A549 (cell line): ENCODE measurements around the gene RBX1. TPM values are rescaled to one million over a fixed set of nuclear protein-coding genes. Genes with fewer than 3 reads are reported as not detected.

ENCODE experiments used
- ATAC-seq, 2 experiments: fragments of 200-7000 bp in 1 of 2; fragments of >200 bp in 1 of 2; cut with Nextera tagmentation in 1 of 2; cut with Tn5 transposase in 1 of 2; 3 replicates each; pipeline versions ENCODE4 v1.8.0 to v1.9.1; 2018 to 2020; ENCODE audit warnings: mild to moderate bottlenecking in 1 of 2, moderate library complexity in 1 of 2
- CTCF ChIA-PET: fragments of 300-600 bp; sonication (Branson Sonifier 250); formaldehyde crosslinking; extraction: SDS; loops from one replicate; lab custom pipeline; 2021; ENCODE audit warnings: antibody characterized with exemption, inconsistent platforms; lab: Yijun Ruan, JAX
- POLR2A ChIA-PET: fragments of 350-600 bp; formaldehyde crosslinking; extraction: SDS; loops from one replicate; lab custom pipeline; 2021; ENCODE audit warnings: antibody characterized with exemption, inconsistent platforms; lab: Yijun Ruan, JAX
- DNase-seq, 2 experiments: peaks; one replicate each; pipeline versions ENCODE4 v3.0.0 to v3.0.0-alpha.2; 2011 to 2016; ENCODE audit warnings: low read depth in 1 of 2, low spot score in 1 of 2
- FAIRE-seq: peaks from 2 replicates; lab custom pipeline; 2011; peaks lifted over from hg19 to GRCh38; lab: Jason Lieb, UNC
- H3K27ac ChIP-seq, 2 experiments: fragments of >200 bp; sonication (Bioruptor Twin); formaldehyde crosslinking; 3 replicates each; pipeline ENCODE4 v1.5.1; 2016 to 2017
- H3K4me1 ChIP-seq: fragments of >200 bp; sonication (Bioruptor Twin); formaldehyde crosslinking; 3 replicates; pipeline ENCODE4 v1.6.1; 2016
- H3K4me2 ChIP-seq: fragments of >200 bp; sonication (Bioruptor Twin); formaldehyde crosslinking; 3 replicates; pipeline ENCODE4 v1.6.1; 2016
- H3K4me3 ChIP-seq: fragments of >200 bp; sonication (Bioruptor Twin); formaldehyde crosslinking; 3 replicates; pipeline ENCODE4 v1.5.1; 2016
- H3K9me3 ChIP-seq: fragments of >200 bp; sonication (Bioruptor Twin); formaldehyde crosslinking; 3 replicates; pipeline ENCODE4 v1.6.1; 2016
- ATOH8 ChIP-seq: fragments of 250-450 bp; sonication (Bioruptor Pico); IDR thresholded peaks from 2 replicates; pipeline ENCODE4 v1.5.0; 2020; ENCODE audit warnings: low read depth, mild to moderate bottlenecking, moderate library complexity
- BCL3 ChIP-seq: fragments of >200 bp; sonication (Bioruptor Twin); formaldehyde crosslinking; IDR thresholded peaks from 3 replicates; pipeline ENCODE4 v1.6.1; 2016
- CHD2 ChIP-seq: fragments of 150-350 bp; IDR thresholded peaks from 2 replicates; pipeline ENCODE4 v1.6.1; 2014; ENCODE audit warnings: low read length; ENCODE audit not compliant: partially characterized antibody
- CTCF ChIP-seq: fragments of >200 bp; sonication (Bioruptor Twin); formaldehyde crosslinking; IDR thresholded peaks from 3 replicates; pipeline ENCODE4 v1.5.1; 2016
- ELK1 ChIP-seq: fragments of 150-350 bp; IDR thresholded peaks from 2 replicates; pipeline ENCODE4 v1.6.1; 2014; ENCODE audit warnings: low read depth, mild to moderate bottlenecking, low read length
- HMGXB4 ChIP-seq: fragments of 250-450 bp; sonication (Bioruptor Pico); IDR thresholded peaks from 2 replicates; pipeline ENCODE4 v1.5.0; 2021; ENCODE audit warnings: mild to moderate bottlenecking, moderate library complexity, borderline replicate concordance
- HOXA7 ChIP-seq: fragments of 250-450 bp; sonication (Bioruptor Pico); IDR thresholded peaks from 2 replicates; pipeline ENCODE4 v1.5.0; 2020; ENCODE audit warnings: mild to moderate bottlenecking, moderate library complexity
- HOXB13 ChIP-seq: fragments of 250-450 bp; sonication (Bioruptor Pico); IDR thresholded peaks from 2 replicates; pipeline ENCODE4 v1.5.0; 2020; ENCODE audit warnings: low read depth, mild to moderate bottlenecking, moderate library complexity
- JUN ChIP-seq, 2 experiments: fragments of >200 bp; sonication (Bioruptor Twin); formaldehyde crosslinking; IDR thresholded peaks; 2 replicates in 1 of 2; 3 replicates in 1 of 2; pipeline ENCODE4 v1.6.1; 2016 to 2017
- MAFK ChIP-seq: fragments of 450-650 bp; IDR thresholded peaks from 2 replicates; pipeline ENCODE4 v1.6.1; 2014; ENCODE audit not compliant: partially characterized antibody
- MYC ChIP-seq: IDR thresholded peaks from 2 replicates; pipeline ENCODE4 v1.6.1; 2012; ENCODE audit warnings: mild to moderate bottlenecking, inconsistent platforms, low read length, improper control_type of control experiment, borderline replicate concordance
- NFE2L2 ChIP-seq: fragments of 150-350 bp; conservative IDR thresholded peaks from 2 replicates; pipeline ENCODE4 v1.6.1; 2014; ENCODE audit warnings: low read length
- NPAS2 ChIP-seq: fragments of 250-450 bp; sonication (Bioruptor Pico); IDR thresholded peaks from 2 replicates; pipeline ENCODE4 v1.8.0; 2022; ENCODE audit warnings: mild to moderate bottlenecking, moderate library complexity, borderline replicate concordance
- POLR2A ChIP-seq: IDR thresholded peaks from 2 replicates; pipeline ENCODE4 v1.6.1; 2012; ENCODE audit warnings: mild to moderate bottlenecking, low read length
- RAD21 ChIP-seq, 2 experiments: fragments of >200 bp in 1 of 2; sonication (Bioruptor Twin) in 1 of 2; formaldehyde crosslinking in 1 of 2; IDR thresholded peaks in 1 of 2; conservative IDR thresholded peaks in 1 of 2; 2 replicates in 1 of 2; 3 replicates in 1 of 2; pipeline ENCODE4 v1.6.1; 2012 to 2018; ENCODE audit warnings: inconsistent platforms in 1 of 2
- SMC3 ChIP-seq: fragments of >200 bp; sonication (Bioruptor Twin); formaldehyde crosslinking; IDR thresholded peaks from 3 replicates; pipeline ENCODE4 v1.6.1; 2018; ENCODE audit warnings: inconsistent platforms
- USF2 ChIP-seq: fragments of 450-650 bp; IDR thresholded peaks from 2 replicates; pipeline ENCODE4 v1.6.1; 2014; ENCODE audit warnings: antibody characterized with exemption
- ZNF302 ChIP-seq: fragments of 250-450 bp; sonication (Bioruptor Pico); IDR thresholded peaks from 2 replicates; pipeline ENCODE4 v1.9.0; 2021; ENCODE audit warnings: inconsistent platforms, mild to moderate bottlenecking, moderate library complexity
- WGBS: methylation state at CpG from one replicate; pipeline ENCODE4 v1.1.6; 2017; ENCODE audit errors: missing lambda C conversion rate; 5-methylcytosine and 5-hydroxymethylcytosine counted together
- polyA plus RNA-seq, 4 experiments: library from polyadenylated mRNA; depleted of rRNA in 3 of 4; stranded (reverse); fragments of >200 nt; fragmentation: RNase III in 1 of 4; extraction: RNeasy Plus Mini Kit Qiagen cat#74134 plus additional on column Dnase treatment in 1 of 4; gene quantifications; 2 replicates in 3 of 4; 3 replicates in 1 of 4; pipeline ENCODE4 v1.2.3, GENCODE V29; 2011 to 2017

Gene RBX1
- polyA plus RNA-seq, 2 of the 4 experiments (the other 2 are of a cell fraction), result 61.7 to 82.3 TPM

- no peak for FAIRE-seq
- ChIA-PET CTCF (interaction anchor here (0.8 to 1.3 kb wide), 2 partner anchors 18 to 99 kb away, joined by 3 to 4 read pairs; no protein-coding TSS in a partner anchor), POLR2A (interaction anchor here (0.5 to 3.0 kb wide), 7 partner anchors 13 to 308 kb away, joined by 4 to 29 read pairs (median 7); partner anchors contain the start of genes EP300, RANGAP1 and RBX1)
- DNase-seq, result peak; percentile 41 to 64
- WGBS, result 3% methylated on average over 23 of the region's 85 CpGs
- H3K4me2 ChIP-seq, result peak overlapping the region; percentile 89
- ATAC-seq, result peak; percentile 87 to 89
- TF ChIP-seq POLR2A (peak; percentile 29), CTCF (peak; percentile 20; the same call in 1 of the 3 replicates), JUN (IDR thresholded peaks at IDR 0.05) (peak; percentile 36 to 73; a peak in 2 of 5 replicates), RAD21 (conservative IDR thresholded peaks at IDR 0.05 in 1 of 2, IDR thresholded peaks at IDR 0.05 in 1 of 2) (0 out of 5 replicates have a peak, but pooled peaks of 1 of the 2 experiments have one; percentile 2), BCL3 (0 out of 3 replicates have a peak, but pooled peaks have one; percentile 59), ZNF302 (CRISPR knock-in tag) (no peak), MAFK (no peak)
- peak overlapping the region; percentile 85 to 100 for H3K27ac ChIP-seq
- peaks cover 7% of the 10 kb centered on the region; the same call in 1 of the 3 replicates for H3K4me1 ChIP-seq
- no peaks in the 10 kb centered on the region for H3K9me3 ChIP-seq
- peak overlapping the region; percentile 59 for H3K4me3 ChIP-seq
These were observed 70.7 kb downstream of the RBX1 start for GRCh38 chr22:41021613-41022454.

- H3K9me3 ChIP-seq, result no peaks in the 10 kb centered on the region
- ATAC-seq, result peak; percentile 80 to 86
- FAIRE-seq, result no peak
- peak overlapping the region; percentile 59 for H3K4me3 ChIP-seq
- H3K4me1 ChIP-seq, result peaks cover 7% of the 10 kb centered on the region; the same call in 1 of the 3 replicates
- CTCF ChIA-PET, result interaction anchor here (0.6 to 1.3 kb wide), 4 partner anchors 19 to 100 kb away, joined by 3 to 4 read pairs (median 3); no protein-coding TSS in a partner anchor
- 38% methylated on average over 13 of the region's 46 CpGs for WGBS
- POLR2A ChIA-PET, result interaction anchor here (0.5 to 3.0 kb wide), 7 partner anchors 14 to 264 kb away, joined by 3 to 29 read pairs (median 7); partner anchors contain the start of genes EP300, RANGAP1 and RBX1
- peak overlapping the region; percentile 89 for H3K4me2 ChIP-seq
- peak overlapping the region; percentile 85 to 100 for H3K27ac ChIP-seq
- DNase-seq, result peak; percentile 52 to 83
- TF ChIP-seq CHD2, result peak; percentile 32
- peak; percentile 89 for TF ChIP-seq USF2
- TF ChIP-seq SMC3, result no peak
- no peak for TF ChIP-seq MAFK
- TF ChIP-seq NFE2L2, result no peak
- TF ChIP-seq HOXB13 (CRISPR knock-in tag), result no peak
- TF ChIP-seq ATOH8 (CRISPR knock-in tag), result no peak
- peak; percentile 99 for TF ChIP-seq NPAS2 (CRISPR knock-in tag)
- peak; percentile 84; the same call in 1 of the 2 replicates for TF ChIP-seq MYC
- TF ChIP-seq ZNF302 (CRISPR knock-in tag), result no peak
- no peak for TF ChIP-seq HOXA7 (CRISPR knock-in tag)
- TF ChIP-seq POLR2A, result 0 out of 2 replicates have a peak, but pooled peaks have one; percentile 4
- TF ChIP-seq HMGXB4 (CRISPR knock-in tag), result no peak
- no peak for TF ChIP-seq ELK1
- no peak for TF ChIP-seq CTCF
These were observed 71.5 kb downstream of the RBX1 start for GRCh38 chr22:41022470-41023298.
